Stimulated activated CD4-positive, alpha-beta T cell treated with anti-CD3 and anti-CD28 coated beads, Interleukin-1b, Interleukin-23, amount 100 ng/mL, for 48 hours (primary cell): ENCODE data around the gene PCK2.
A peak's percentile ranks its signal among the peaks of the same experiment; 100 is the strongest.
"Not testable (repeated sequence)": the region's sequence is repeated elsewhere in the genome, so short reads cannot be mapped to it uniquely, and the experiment has no call there.

ENCODE experiments used
- DNase-seq: peaks from one replicate; pipeline ENCODE4 v3.0.0-alpha.2; 2020

The PCK2 gene

GRCh38 chr14:24093901-24094840 lies at the start of gene PCK2:
Gene PCK2, plus strand, starts transcription at chr14:24094311. Its CDS starts 95 bp downstream, at chr14:24094406.
- DNase-seq, result peak; percentile 92

GRCh38 chr14:24049002-24049401 lies 45.1 kb upstream of the PCK2 start:
- DNase-seq, result not testable (repeated sequence)

GRCh38 chr14:24050753-24051152 lies 43.4 kb upstream of the PCK2 start:
- not testable (repeated sequence) for DNase-seq

- no peak for DNase-seq
Observed at GRCh38 chr14:24051176-24051788, 42.8 kb upstream of the PCK2 start.

GRCh38 chr14:24051789-24052655 lies 42.1 kb upstream of the PCK2 start, which contains the start of gene CARMIL3:
Gene CARMIL3, plus strand, starts transcription at chr14:24052009. Its CDS starts 145 bp downstream, at chr14:24052154.
- DNase-seq, result peak; percentile 40

GRCh38 chr14:24052656-24053547 lies 41.2 kb upstream of the PCK2 start:
- DNase-seq, result peak; percentile 69

- DNase-seq, result no peak
Observed at GRCh38 chr14:24053548-24054323, 40.4 kb upstream of the PCK2 start.

- no peak for DNase-seq
Observed at GRCh38 chr14:24054324-24054641, 39.8 kb upstream of the PCK2 start.

- no peak for DNase-seq
Observed at GRCh38 chr14:24054646-24055045, 39.5 kb upstream of the PCK2 start.

- no peak for DNase-seq
Observed at GRCh38 chr14:24055971-24056799, 37.9 kb upstream of the PCK2 start.

GRCh38 chr14:24056800-24057184 lies 37.3 kb upstream of the PCK2 start:
- no peak for DNase-seq

GRCh38 chr14:24057271-24057670 lies 36.8 kb upstream of the PCK2 start:
- no peak for DNase-seq

GRCh38 chr14:24057867-24058259 lies 36.2 kb upstream of the PCK2 start:
- DNase-seq, result no peak

GRCh38 chr14:24058260-24058950 lies 35.7 kb upstream of the PCK2 start:
- no peak for DNase-seq

- DNase-seq, result no peak
Observed at GRCh38 chr14:24058951-24059475, 35.1 kb upstream of the PCK2 start.

- no peak for DNase-seq
Observed at GRCh38 chr14:24059841-24060388, 34.2 kb upstream of the PCK2 start.

GRCh38 chr14:24060443-24060842 lies 33.7 kb upstream of the PCK2 start:
- no peak for DNase-seq

GRCh38 chr14:24060984-24061913 lies 32.9 kb upstream of the PCK2 start:
- no peak for DNase-seq
